Sigmoid colon (tissue), 7 donors: ENCODE measurements around the gene LCE2C. TPM values are rescaled to one million over a fixed set of nuclear protein-coding genes. Genes with fewer than 3 reads are reported as not detected.
"Not testable (repeated sequence)": the region's sequence is repeated elsewhere in the genome, so short reads cannot be mapped to it uniquely, and the experiment has no call there.

ENCODE experiments used
- DNase-seq: peaks from one replicate; pipeline ENCODE4 v3.0.0-alpha.2; 2019
- H3K27ac ChIP-seq, 4 donors: fragments of 200-600 bp; sonication (generic); one replicate each; pipeline ENCODE4 v1.5.1; 2016 to 2019; ENCODE audit warnings: mild to moderate bottlenecking in 1 of 4
- H3K27me3 ChIP-seq, 3 donors: fragments of 200-600 bp; sonication (generic); one replicate each; pipeline ENCODE4 v1.5.1; 2019; ENCODE audit warnings: mild to moderate bottlenecking in 1 of 3
- H3K36me3 ChIP-seq, 4 donors: fragments of 200-600 bp; sonication (generic); one replicate each; pipeline ENCODE4 v1.5.1; 2016 to 2019
- H3K4me1 ChIP-seq, 4 donors: fragments of 200-600 bp; sonication (generic); one replicate each; pipeline ENCODE4 v1.5.1; 2017 to 2019
- H3K4me3 ChIP-seq, 4 donors: fragments of 200-600 bp; sonication (generic); one replicate each; pipeline ENCODE4 v1.5.1; 2017 to 2019; ENCODE audit warnings: mild to moderate bottlenecking in 2 of 4, moderate library complexity in 1 of 4
- H3K9me3 ChIP-seq, 4 donors: fragments of 200-600 bp in 3 of 4; sonication (generic) in 3 of 4; one replicate each; pipeline versions ENCODE4 v1.5.1 to v1.6.1; 2013 to 2019
- EP300 ChIP-seq, 4 donors: sonication (generic); formaldehyde crosslinking; IDR thresholded peaks; one replicate each; pipeline ENCODE4 v1.6.1; 2017; ENCODE audit warnings: antibody characterized with exemption in 4 of 4
- POLR2A ChIP-seq, 2 donors: fragments of 450-650 bp; IDR thresholded peaks; one replicate each; pipeline ENCODE4 v1.6.1; 2016; ENCODE audit warnings: antibody characterized with exemption in 2 of 2, mild to moderate bottlenecking in 2 of 2, moderate library complexity in 2 of 2
- POLR2AphosphoS5 ChIP-seq, 4 donors: sonication (generic); formaldehyde crosslinking; IDR thresholded peaks; one replicate each; pipeline ENCODE4 v1.6.1; 2017; ENCODE audit warnings: antibody characterized with exemption in 4 of 4
- WGBS, 2 donors: extraction: QIAGEN DNeasy Blood & Tissue Kit; methylation state at CpG; one replicate each; pipeline ENCODE4 v1.1.7; 2013; 5-methylcytosine and 5-hydroxymethylcytosine counted together
- intact Hi-C: fragments of 100-400 bp; cut with DNase I; formaldehyde crosslinking; loops from one replicate; pipeline ENCODE4 v1.15.1; 2023
- polyA plus RNA-seq, 3 donors: library from polyadenylated mRNA; stranded (reverse); fragments of 200-250 nt; gene quantifications; one replicate each; pipeline ENCODE4 v1.2.3, GENCODE V29; 2013
- total RNA-seq, 4 donors: library from RNA; depleted of rRNA; stranded (reverse); fragments of >200 nt; gene quantifications; one replicate each; pipeline ENCODE4 v1.1.0, GENCODE V29; 2016
- TF ChIP-seq, protein P1 (sequence below), 4 experiments: fragments of 450-650 bp in 3 of 4; fragments of 200-600 bp in 1 of 4; IDR thresholded peaks; one replicate each; pipeline ENCODE4 v1.5.1; 2016 to 2019; ENCODE audit warnings: antibody characterized with exemption in 4 of 4, mild to moderate bottlenecking in 3 of 4, moderate library complexity in 2 of 4
- donor health status: healthy with polysubstance abuse.
- donor health status: Bipolar disorder and iron deficiency.
- donor health status: healthy.

The LCE2C gene
- total RNA-seq (not detected), polyA plus RNA-seq (not detected)

- H3K27ac ChIP-seq, H3K4me3 ChIP-seq, DNase-seq, H3K27me3 ChIP-seq, H3K36me3 ChIP-seq, H3K4me1 ChIP-seq, H3K9me3 ChIP-seq, intact Hi-C loops: not testable (repeated sequence)
- WGBS, 2 donors: 69 to 81% methylated on average over 3 of the region's 3 CpGs
Measured at GRCh38 chr1:152674983-152675382, at the start of gene LCE2C. Gene LCE2C (plus strand): TSS chr1:152675279. CDS start chr1:152676016, 737 bp downstream.

DNA sequence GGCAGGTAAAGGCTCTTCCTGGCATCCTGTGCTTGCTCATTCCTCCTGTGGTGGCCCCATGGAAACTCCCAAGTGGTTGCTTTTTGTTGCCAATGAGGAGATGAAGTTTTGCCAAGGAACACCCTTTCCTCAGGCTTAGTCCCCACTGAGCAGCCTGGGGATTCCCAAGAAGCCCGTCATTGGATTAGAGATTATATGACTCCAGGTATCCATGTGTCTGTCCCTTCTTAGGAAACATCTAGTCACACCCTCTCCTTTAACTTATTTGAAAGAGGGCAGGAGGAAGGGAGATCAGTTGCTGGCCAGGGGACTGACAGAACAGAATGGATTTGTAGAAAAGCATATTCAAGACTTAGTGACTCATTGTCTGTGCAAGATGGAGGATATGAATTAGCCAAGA lies 48.3 kb upstream of the LCE2C start:
- intact Hi-C loops: no loop called here
- no peak overlapping the region for H3K27ac ChIP-seq
- H3K9me3 ChIP-seq: no peaks in the 10 kb centered on the region
- H3K36me3 ChIP-seq: no peaks in the 10 kb centered on the region
- TF ChIP-seq POLR2AphosphoS5 (IDR thresholded peaks at IDR 0.05): no peak
- TF ChIP-seq, protein P1, sequence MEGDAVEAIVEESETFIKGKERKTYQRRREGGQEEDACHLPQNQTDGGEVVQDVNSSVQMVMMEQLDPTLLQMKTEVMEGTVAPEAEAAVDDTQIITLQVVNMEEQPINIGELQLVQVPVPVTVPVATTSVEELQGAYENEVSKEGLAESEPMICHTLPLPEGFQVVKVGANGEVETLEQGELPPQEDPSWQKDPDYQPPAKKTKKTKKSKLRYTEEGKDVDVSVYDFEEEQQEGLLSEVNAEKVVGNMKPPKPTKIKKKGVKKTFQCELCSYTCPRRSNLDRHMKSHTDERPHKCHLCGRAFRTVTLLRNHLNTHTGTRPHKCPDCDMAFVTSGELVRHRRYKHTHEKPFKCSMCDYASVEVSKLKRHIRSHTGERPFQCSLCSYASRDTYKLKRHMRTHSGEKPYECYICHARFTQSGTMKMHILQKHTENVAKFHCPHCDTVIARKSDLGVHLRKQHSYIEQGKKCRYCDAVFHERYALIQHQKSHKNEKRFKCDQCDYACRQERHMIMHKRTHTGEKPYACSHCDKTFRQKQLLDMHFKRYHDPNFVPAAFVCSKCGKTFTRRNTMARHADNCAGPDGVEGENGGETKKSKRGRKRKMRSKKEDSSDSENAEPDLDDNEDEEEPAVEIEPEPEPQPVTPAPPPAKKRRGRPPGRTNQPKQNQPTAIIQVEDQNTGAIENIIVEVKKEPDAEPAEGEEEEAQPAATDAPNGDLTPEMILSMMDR (IDR thresholded peaks at IDR 0.05): no peak
- TF ChIP-seq EP300 (IDR thresholded peaks at IDR 0.05): no peak
- TF ChIP-seq POLR2A (IDR thresholded peaks at IDR 0.05): no peak
- no peak overlapping the region for H3K4me3 ChIP-seq
- 61 to 87% methylated on average over 1 of the region's 1 CpG for whole genome bisulfite sequencing, 2 donors
- peaks cover 0 to 6% (median 0%) of the 10 kb centered on the region in 3 donors for H3K27me3 ChIP-seq
- no peaks in the 10 kb centered on the region for H3K4me1 ChIP-seq
- no peak for DNase-seq

GRCh38 chr1:152630596-152630995 lies 44.5 kb upstream of the LCE2C start:
- no peaks in the 10 kb centered on the region for H3K9me3 ChIP-seq
- no peaks in the 10 kb centered on the region for H3K27me3 ChIP-seq
- 91 to 93% methylated on average over 3 of the region's 3 CpGs for WGBS, 2 donors
- no peak overlapping the region for H3K27ac ChIP-seq
- intact Hi-C loops: no loop called here
- no peaks in the 10 kb centered on the region for H3K4me1 ChIP-seq
- H3K36me3 ChIP-seq: no peaks in the 10 kb centered on the region
- TF ChIP-seq EP300 (IDR thresholded peaks at IDR 0.05) (no peak), POLR2AphosphoS5 (IDR thresholded peaks at IDR 0.05) (no peak), POLR2A (IDR thresholded peaks at IDR 0.05) (no peak)
- TF ChIP-seq, protein P1 (IDR thresholded peaks at IDR 0.05): no peak
- H3K4me3 ChIP-seq: no peak overlapping the region
- DNase-seq: no peak

DNA sequence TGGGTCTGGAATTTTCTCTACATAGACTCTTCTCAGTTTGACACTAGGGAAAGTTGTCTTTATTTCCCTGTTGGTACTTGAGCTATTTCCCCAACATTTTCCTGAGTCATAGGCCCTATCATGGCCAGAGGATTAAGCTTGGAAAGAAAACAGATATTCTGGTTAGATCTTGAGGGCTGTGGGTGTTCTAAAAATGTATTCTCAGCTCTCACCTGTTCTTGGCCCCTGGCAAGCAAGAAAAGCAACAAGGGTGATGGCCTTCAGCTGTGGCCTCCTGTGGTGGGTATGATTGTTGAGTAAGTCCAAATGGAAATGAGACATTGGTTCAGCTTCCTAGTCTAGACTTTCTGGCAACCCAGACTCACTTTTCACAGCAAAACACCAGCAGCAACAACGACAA lies 34.7 kb upstream of the LCE2C start:
- Histone ChIP-seq H3K27me3 (no peaks in the 10 kb centered on the region), H3K9me3 (peaks cover 0 to 3% (median 0%) of the 10 kb centered on the region in 4 donors), H3K36me3 (no peaks in the 10 kb centered on the region), H3K4me3 (no peak overlapping the region), H3K27ac (no peak overlapping the region), H3K4me1 (no peaks in the 10 kb centered on the region)
- no peak for DNase-seq
- intact Hi-C loops: no loop called here
- no peak for TF ChIP-seq POLR2AphosphoS5 (IDR thresholded peaks at IDR 0.05)
- no peak for TF ChIP-seq EP300 (IDR thresholded peaks at IDR 0.05)
- no peak for TF ChIP-seq POLR2A (IDR thresholded peaks at IDR 0.05)
- TF ChIP-seq, protein P1 (IDR thresholded peaks at IDR 0.05): no peak
- WGBS, 2 donors: 78 to 85% methylated on average over 1 of the region's 1 CpG

DNA sequence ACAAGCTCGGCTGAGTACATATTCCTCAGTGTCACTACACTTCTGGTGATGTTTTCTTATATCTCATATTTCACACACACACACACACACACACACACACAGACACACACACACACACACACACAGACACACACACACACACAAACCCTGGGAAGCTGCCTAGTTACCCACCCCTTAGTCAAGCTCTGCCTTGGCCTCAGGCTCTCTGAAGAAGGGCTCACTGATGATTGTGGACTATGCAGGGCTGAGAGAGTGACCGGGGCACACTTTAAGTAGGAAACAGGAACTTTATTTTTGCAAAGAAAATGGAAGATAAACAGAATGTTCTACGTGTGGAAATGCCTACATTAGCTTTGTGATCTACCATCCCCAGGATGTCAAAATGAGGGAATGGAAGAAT lies 31.1 kb upstream of the LCE2C start:
- no peak overlapping the region for H3K4me3 ChIP-seq
- no peaks in the 10 kb centered on the region for H3K27me3 ChIP-seq
- H3K9me3 ChIP-seq: no peaks in the 10 kb centered on the region
- no peak for TF ChIP-seq POLR2AphosphoS5 (IDR thresholded peaks at IDR 0.05)
- no peak for TF ChIP-seq POLR2A (IDR thresholded peaks at IDR 0.05)
- no peak for TF ChIP-seq EP300 (IDR thresholded peaks at IDR 0.05)
- TF ChIP-seq, protein P1 (IDR thresholded peaks at IDR 0.05): no peak
- H3K36me3 ChIP-seq: no peaks in the 10 kb centered on the region
- 41 to 58% methylated on average over 3 of the region's 3 CpGs for WGBS, 2 donors
- no peaks in the 10 kb centered on the region for H3K4me1 ChIP-seq
- DNase-seq: no peak
- intact Hi-C loops: no loop called here
- H3K27ac ChIP-seq: no peak overlapping the region
